Measurements from ENCODE around the gene FLNB. TPM values are rescaled to one million over a fixed set of nuclear protein-coding genes. Genes with fewer than 3 reads are reported as not detected.
A peak's percentile ranks its signal among the peaks of the same experiment; 100 is the strongest.

Gene FLNB
- total RNA-seq, 4 donors from 2014 or later: 60.2 to 138 (median 96.2) TPM

GRCh38 chr3:58161435-58162398, 153.5 kb downstream of the FLNB start:
- Histone ChIP-seq H3K4me3 (no peak overlapping the region), H3K27ac (peak overlapping the region; percentile 29 to 81 (median 72)), H3K9me3 (no peaks in the 10 kb centered on the region), H3K36me3 (peaks cover 0 to 91% of the 10 kb centered on the region in 2 donors), H3K4me1 (peaks cover 0 to 76% (median 15%) of the 10 kb centered on the region in 3 donors), H3K27me3 (no peaks in the 10 kb centered on the region)
- TF ChIP-seq EP300 (IDR thresholded peaks at IDR 0.05) (no peak), CTCF (IDR thresholded peaks at IDR 0.05) (no peak), POLR2AphosphoS5 (IDR thresholded peaks at IDR 0.05) (peak; percentile 94), POLR2A (IDR thresholded peaks at IDR 0.05) (no peak)
- 81% methylated on average over 7 of the region's 11 CpGs; no CpG with 5 or more reads in 1 of the 2 donors for WGBS, 2 donors (ENCODE audit: low coverage in 1 of 2)
- ATAC-seq: peak; percentile 54

GRCh38 chr3:58163234-58163633, 155.0 kb downstream of the FLNB start:
- Histone ChIP-seq H3K4me1 (peaks cover 0 to 78% (median 20%) of the 10 kb centered on the region in 3 donors), H3K27ac (peak overlapping the region; percentile 40 to 81 (median 72)), H3K9me3 (no peaks in the 10 kb centered on the region), H3K36me3 (peaks cover 0 to 87% of the 10 kb centered on the region in 2 donors), H3K4me3 (no peak overlapping the region), H3K27me3 (no peaks in the 10 kb centered on the region)
- TF ChIP-seq POLR2AphosphoS5 (IDR thresholded peaks at IDR 0.05) (peak; percentile 17), CTCF (IDR thresholded peaks at IDR 0.05) (no peak)
- ATAC-seq: no peak
- 27 to 88% methylated on average over 6 to 9 of the region's 14 CpGs for WGBS, 2 donors (ENCODE audit: low coverage in 1 of 2)

GRCh38 chr3:58164199-58164879, 156.1 kb downstream of the FLNB start:
- WGBS, 2 donors (ENCODE audit: low coverage in 1 of 2): 100% methylated on average over 1 of the region's 12 CpGs; no CpG with 5 or more reads in 1 of the 2 donors
- peaks cover 0 to 87% of the 10 kb centered on the region in 2 donors for H3K36me3 ChIP-seq
- H3K9me3 ChIP-seq: no peaks in the 10 kb centered on the region
- peaks cover 0 to 70% (median 20%) of the 10 kb centered on the region in 3 donors for H3K4me1 ChIP-seq
- TF ChIP-seq EP300 (IDR thresholded peaks at IDR 0.05): no peak
- peak; percentile 41 for TF ChIP-seq POLR2AphosphoS5 (IDR thresholded peaks at IDR 0.05)
- no peak for ATAC-seq
- peak overlapping the region; percentile 0 to 81 (median 72) for H3K27ac ChIP-seq
- H3K4me3 ChIP-seq: no peak overlapping the region
- no peaks in the 10 kb centered on the region for H3K27me3 ChIP-seq

GRCh38 chr3:58164906-58165821, 156.9 kb downstream of the FLNB start:
- ATAC-seq: peak; percentile 12
- peaks cover 0 to 88% of the 10 kb centered on the region in 2 donors for H3K36me3 ChIP-seq
- 40% methylated on average over 1 of the region's 16 CpGs; no CpG with 5 or more reads in 1 of the 2 donors for WGBS, 2 donors (ENCODE audit: low coverage in 1 of 2)
- no peaks in the 10 kb centered on the region for H3K9me3 ChIP-seq
- no peak overlapping the region for H3K4me3 ChIP-seq
- no peak for TF ChIP-seq POLR2A (IDR thresholded peaks at IDR 0.05)
- TF ChIP-seq CTCF (IDR thresholded peaks at IDR 0.05): no peak
- TF ChIP-seq EP300 (IDR thresholded peaks at IDR 0.05): no peak
- TF ChIP-seq POLR2AphosphoS5 (IDR thresholded peaks at IDR 0.05): no peak
- peaks cover 0 to 67% (median 20%) of the 10 kb centered on the region in 3 donors for H3K4me1 ChIP-seq
- no peaks in the 10 kb centered on the region for H3K27me3 ChIP-seq
- H3K27ac ChIP-seq: peak overlapping the region in 3 of 4 donors; percentile 71 to 81 (median 73)
